Measurements from ENCODE around the gene ASF1A.

ASF1A gene

DNA sequence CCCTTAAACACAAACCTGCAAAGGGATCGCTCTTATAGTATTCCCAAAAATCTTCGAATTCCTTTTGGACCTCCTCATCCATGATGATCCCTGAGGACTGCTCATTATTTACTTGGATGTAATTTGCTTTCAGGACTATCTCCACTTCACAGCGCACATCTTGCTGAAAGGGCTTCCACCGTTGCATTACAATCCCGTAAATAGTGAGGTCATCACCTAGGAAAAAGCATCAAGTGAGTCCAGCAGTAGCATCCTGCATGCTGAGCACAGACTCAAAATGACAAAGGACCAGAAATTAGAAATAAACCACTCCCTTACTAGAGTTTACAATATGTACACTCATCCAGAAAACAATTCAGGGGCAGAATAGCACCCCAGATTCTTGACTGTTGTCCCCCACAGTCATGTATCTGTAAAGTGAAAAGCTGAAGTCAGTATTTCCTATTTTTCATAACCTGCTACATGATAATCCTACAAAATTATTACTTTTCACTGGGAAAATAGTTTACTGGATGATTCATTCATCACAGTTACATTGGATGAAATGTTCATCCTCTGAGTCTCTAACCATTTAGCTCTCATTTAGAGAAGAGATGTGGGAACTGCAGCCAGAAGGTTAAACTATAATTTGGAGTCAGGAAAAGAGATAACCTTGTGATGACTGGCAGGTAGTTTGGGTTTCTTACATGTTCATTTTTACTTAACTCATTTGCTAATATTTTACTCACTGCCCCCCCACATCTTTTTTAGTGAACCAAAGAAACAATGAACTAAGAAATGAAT, 23.8 kb downstream of the ASF1A start:
- DNase-seq = no peak

DNA sequence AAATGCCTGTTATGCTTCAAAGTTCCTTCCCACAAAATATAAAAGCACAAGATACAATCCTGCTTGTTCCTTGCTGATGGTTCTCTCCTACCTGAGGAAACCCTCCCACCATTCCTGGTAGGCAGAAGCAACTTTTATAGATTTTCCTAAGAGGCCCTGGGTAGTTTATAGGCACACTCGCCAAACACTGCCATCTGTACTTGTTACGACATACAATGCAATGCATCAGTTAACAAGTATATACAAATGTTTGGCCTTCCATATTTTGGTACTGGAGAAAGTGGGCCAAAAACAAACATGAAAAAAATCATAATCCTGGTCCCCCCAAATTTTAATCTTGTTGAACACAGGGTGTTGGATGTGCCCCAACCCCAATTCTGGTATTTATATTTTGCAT, 24.4 kb downstream of the ASF1A start:
- no peak for DNase-seq

DNA sequence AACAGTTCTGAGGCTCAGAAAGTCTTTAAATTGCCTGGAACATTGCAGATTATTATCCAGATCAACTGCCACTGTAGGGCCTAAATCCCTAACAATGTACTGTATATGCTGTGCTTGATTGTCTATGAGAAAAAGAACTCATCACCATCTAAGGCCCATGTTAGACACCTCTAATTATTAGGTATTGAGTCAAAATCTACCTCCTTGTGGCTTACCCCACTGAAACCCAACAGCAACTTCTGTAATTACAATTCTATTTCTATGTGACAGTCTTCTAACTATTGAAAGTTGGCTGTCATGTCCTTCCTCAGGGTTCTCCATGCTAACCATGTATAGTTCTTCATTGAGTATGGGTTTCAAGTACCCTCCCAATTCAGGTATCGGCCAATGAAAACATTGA, 27.1 kb downstream of the ASF1A start:
- no peak for DNase-seq

DNA sequence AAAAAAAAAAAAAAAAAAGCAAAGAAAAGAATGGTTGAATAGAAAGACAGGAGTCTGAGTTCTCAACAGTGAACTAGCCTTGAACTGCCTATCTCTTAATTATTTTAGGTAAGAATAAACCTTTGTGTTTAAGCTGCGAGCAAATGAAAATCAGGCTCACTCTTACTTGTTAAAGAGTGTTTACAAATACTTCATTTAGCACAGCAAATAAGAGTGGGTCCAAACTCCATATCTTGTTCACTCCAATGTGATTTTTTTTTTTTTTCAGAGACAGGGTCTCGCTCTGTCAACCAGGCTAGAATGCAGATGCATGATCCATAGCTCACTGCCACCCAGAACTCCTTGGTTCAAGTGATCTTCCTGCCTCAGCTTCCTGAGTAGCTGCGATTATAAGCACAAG, 29.1 kb downstream of the ASF1A start:
- no peak for DNase-seq

DNA sequence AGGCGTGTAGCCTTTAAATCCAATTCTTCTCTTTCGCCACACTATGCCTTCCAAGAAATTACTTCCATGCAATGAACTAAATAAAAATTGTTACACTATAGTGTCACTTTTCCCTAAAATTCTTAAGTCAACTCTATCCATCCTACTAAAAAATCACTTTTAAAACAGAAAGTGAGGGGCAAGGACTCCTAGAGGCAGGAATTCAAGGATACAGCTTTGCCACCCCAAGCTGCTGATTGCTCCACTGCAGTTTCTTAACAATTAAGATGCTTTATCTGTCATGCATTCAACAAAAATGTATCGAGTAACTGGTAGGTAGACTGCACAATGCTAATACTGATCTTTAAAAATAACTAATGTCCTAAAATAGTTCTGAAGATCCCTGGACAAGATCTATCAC, 36.7 kb downstream of the ASF1A start:
- DNase-seq = no peak

DNA sequence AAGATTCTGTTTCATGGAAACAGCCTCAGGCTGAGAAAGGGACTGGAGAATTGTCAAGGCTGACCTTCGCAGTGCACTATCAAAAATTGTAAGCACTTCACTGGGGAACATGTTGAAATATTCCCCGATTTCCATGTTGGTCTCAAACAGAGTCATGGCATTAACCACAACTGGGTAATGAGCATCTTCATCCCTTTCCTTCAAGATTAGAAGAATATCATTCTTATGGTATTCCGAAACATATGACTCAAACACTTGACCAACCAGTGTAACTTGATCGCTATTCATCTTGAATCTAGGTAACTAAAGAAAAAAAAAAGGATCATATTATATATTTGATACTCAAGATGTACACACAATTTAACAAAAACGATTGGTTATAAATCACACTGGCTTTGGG, 37.5 kb downstream of the ASF1A start:
- DNase-seq = no peak

DNA sequence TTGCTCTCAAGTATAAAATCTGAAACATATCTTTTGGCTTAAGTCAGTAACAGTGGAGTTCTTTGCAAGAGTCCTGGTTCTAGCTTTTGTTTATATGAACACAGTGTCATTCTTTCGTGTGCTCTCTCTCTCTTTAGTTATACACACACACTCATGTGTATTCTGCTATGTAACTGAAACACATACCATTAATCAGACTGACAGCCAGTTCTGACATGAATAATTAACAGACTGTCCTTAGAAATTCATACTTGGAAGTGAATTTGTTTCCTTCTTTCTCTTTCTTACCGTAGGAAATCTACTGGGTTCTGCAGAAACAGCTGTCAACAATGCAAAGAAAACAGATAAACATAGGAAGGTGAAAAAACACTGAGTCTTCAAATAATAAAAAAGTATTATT, 38.5 kb downstream of the ASF1A start:
- DNase-seq = no peak

DNA sequence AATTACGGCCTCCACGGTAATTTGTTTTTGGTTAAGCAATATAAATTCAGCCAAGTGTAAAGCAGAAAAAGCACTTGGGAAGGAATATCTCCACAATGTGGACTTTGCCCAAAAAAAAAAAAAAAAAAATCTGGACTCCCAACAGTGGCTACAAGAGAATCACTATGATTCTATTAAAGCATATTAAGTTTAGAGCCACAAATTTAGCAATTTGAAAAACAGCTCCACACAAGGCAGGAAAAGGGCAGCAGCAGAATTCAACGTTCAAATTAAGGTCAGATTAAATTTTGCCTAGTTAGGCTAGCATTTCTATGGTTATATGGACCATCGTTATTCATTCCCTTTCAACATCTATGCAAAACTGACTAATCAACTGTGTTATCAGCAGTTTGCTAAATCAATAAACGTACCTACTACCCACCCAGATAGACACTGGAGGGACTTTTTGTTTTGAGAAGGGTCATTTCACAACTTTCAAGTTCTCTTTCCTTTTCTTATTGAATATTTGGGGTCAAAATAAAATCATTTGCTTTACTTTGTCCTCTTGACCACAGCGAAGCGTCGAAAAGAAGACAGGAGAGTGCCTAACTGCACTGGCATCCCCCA, 40.0 kb downstream of the ASF1A start:
- no peak for DNase-seq

DNA sequence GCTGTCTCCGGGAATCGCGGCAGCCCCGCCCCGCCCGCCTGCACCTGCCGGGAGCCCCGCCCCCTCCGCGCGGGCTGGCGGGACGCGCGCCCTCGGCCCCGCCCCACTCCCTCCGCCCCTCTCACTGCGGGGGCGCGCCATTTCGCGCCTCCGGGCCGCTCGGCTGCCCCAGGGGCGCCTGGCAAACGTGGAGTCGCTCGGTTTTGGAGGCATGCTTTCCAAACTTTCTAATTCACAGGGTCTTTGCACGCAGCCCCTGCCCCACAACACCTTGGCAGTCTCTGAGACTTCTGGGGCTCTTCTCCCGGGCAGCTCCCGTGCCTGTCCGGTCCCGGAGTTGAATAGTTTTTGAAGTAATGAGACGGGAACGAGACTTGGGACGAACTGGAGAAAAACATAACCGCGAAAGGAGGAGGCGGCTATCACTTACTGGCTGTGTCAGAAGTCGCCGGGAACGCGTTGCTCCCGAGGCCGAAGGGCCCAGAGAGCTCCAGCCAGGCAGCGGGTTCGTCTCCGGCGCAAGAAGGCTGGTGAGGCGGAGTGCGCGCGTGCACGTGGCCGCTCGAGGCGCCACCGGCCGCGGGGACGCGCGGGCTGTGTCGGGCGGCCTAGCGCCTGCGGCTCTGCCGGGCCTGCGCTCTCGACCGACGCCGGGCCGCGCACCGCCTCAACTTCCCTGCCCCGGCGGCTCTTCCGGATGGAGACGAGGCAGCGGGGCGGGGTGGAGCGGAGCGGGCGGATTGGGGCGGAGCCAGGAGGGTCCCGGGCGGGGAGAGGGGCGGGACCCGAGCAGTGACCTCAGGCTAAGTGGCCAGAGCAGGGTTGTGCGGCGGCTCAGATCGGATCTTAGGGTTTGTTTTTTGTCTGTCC, 40.7 kb downstream of the ASF1A start, which contains the start of gene MCM9:
MCM9 (minus strand) TSS at position 699 of the 870 bp plus-strand sequence. CDS start 3,436 bp downstream, outside the sequence.
- DNase-seq = peak; percentile 89

DNA sequence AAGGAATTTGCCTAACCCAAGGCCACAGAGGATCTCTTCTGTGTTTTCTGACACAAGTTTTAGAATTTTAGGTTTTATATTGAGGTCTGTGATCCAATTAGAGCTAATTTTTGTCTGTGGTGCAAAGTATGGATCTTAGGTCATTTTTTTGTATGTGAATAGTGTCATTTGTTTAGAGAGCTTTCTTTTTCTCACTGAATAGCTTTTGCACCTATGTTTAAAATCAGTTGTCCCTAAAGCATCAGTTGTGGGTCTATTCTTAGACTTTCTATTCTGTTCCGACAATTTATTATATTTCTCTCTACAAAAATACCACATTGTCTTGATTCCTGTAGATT, 41.3 kb downstream of the ASF1A start:
- DNase-seq = no peak

DNA sequence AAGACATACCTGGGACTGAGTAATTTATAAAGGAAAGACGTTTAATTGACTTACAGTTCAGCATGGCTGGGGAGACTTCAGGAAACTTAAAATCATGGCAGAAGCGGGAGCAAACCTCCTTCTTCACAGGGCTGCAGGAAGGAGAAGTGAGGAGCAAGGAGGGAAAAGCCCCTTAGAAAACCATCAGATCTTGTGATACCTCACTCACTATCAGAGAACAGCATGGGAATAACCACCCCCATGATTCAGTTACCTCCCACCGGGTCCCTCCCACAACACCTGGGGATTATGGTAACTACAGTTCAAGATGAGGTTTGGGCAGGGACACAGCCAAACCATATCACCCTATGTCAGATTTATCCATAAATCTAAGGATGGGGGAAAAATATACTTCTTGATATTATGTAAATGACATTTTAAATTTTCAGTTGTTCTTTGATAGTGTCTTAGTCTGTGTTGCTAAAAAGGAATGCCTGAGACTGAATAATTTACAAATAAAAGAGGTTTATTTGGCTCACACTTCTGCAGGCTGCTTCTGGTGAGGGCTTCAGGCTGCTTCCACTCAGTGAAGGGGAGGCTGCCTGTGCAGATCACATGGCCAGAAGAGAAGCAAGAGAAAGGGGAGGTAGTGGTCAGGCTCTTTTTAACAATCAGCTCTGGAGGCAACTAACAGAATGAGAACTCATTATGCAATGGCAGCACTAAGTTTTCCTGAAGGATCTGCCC, 42.2 kb downstream of the ASF1A start:
- DNase-seq = no peak

DNA sequence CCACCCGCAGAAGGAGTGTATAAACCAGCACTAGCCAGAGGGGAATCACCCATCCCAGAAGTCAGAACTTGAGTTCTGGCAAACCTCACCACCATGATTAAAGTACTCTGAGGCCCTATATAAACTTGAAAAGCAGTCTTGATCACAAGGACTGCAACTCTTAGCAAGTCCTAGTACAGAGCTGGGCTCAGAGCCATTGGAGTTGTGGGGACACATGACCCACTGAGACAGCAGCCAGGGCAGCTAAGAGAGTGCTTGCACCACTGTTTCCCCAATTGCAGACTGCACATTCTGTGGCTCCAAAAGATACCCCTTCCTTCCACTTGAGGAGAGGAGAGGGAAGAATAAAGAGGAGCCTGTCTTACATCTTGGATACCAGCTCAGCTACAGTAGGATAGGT, 45.7 kb downstream of the ASF1A start:
- DNase-seq = no peak

DNA sequence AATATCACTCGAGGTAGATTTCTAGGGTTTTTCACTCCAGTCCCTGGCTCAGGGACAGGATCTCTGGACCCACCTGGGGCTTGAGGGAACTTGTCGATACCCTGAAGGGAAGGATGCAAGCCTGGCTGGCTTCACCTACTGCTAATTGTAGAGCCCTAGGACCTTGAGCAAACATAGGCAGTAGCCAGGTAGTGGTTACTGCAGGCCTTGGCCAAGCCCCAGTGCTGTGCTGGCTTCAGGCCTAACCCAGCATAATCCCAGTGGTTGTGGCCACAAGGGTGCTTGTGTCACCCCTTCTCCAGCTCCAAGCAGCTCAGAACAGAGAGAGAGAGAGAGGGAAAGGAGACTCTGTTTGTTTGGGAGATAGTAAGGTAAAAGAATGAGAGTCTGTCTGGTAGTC, 46.8 kb downstream of the ASF1A start:
- DNase-seq = no peak

DNA sequence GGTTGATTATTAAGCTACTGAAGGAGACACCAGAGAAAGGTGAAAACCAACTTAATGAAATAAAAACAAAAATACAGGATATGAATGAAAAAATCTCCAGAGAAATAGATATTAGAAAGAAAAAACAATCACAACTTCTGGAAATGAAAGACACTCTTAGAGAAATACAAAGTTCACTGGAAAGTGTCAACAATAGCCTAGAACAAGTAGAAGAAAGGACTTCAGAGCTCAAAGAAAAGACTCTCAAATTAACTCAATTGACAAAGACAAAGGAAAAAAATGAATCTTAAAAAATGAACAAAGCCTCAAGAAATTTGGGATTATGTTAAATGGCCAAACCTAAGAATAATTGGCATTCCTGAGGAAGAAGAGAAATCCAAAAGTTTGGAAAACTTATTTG, 51.3 kb downstream of the ASF1A start:
- no peak for DNase-seq

DNA sequence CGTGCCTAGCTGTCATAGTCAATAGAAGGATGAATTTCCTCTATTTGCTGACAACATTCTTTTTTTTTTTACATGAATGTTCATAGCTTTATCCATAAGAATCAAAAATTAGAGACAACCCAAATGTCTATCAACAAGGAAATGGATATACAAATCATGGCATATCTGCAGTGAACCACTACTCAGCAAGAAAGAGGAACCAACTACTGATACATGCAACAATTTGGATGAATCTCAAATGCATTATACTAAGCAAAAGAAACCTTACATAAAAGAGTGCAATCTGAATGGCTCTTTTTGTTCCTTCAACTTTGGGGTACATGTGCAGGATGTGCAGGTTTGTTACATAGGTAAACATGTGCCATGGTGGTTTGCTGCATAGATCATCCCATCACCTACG, 58.7 kb downstream of the ASF1A start:
- no peak for DNase-seq

DNA sequence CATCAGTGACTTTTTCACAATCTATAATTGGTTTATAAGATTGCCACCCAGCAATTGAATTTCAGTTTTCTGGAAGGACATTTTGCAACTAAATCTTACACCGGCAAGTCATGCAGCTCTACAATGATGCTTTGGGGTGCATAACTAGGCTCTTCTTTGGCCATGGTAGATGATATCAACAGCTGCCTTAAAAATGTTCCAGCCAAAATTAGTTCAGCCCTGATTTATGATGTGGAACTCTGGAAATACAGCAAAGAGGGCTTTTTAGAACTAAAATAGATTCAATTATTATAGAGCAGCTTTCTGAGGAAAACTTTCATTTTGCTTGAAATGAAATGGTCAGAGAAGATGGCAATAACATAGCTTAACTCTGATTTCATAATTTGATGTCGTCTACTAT, 59.4 kb downstream of the ASF1A start:
- DNase-seq = no peak

Data from CD4-positive, alpha-beta T cell treated with Interleukin-12 subunit alpha and Interleukin-12 subunit beta, for 1 hour (primary cell).